K562 (cell line): ENCODE results near the gene ITPRIP. TPM values are rescaled to one million over a fixed set of nuclear protein-coding genes. Genes with fewer than 3 reads are reported as not detected.

Source experiments
- ATF1 ChIP-seq, 2 experiments: fragments of 450-650 bp in 1 of 2; IDR thresholded peaks; 2 replicates each; pipeline ENCODE4 v1.6.1; 2016; ENCODE audit warnings: missing compliant biosample characterization in 1 of 2, missing genetic modification characterization in 1 of 2
- CREM ChIP-seq: IDR thresholded peaks from 2 replicates; pipeline ENCODE4 v1.6.1; 2014; ENCODE audit warnings: antibody characterized with exemption, low read depth
- CTBP1 ChIP-seq: fragments of 450-650 bp; IDR thresholded peaks from 2 replicates; pipeline ENCODE4 v1.6.1; 2016; ENCODE audit warnings: borderline replicate concordance
- MTA1 ChIP-seq: fragments of 450-650 bp; IDR thresholded peaks from 2 replicates; pipeline ENCODE4 v1.6.1; 2017; ENCODE audit warnings: borderline replicate concordance
- polyA plus RNA-seq, 8 experiments: library from polyadenylated mRNA; depleted of rRNA in 4 of 8; stranded (reverse) in 5 of 8; unstranded in 3 of 8; fragments of >200 nt; fragmentation: Nextera tagmentation in 2 of 8; fragmentation: Illumina TruSeq in 1 of 8; extraction: Ambion mirVana in 2 of 8; extraction: Trizol in 1 of 8; gene quantifications; 2 replicates each; pipeline versions ENCODE4 v1.2.1 to v1.2.3, GENCODE V29; 2011 to 2014; ENCODE audit warnings: inconsistent platforms in 1 of 8, missing spikeins in 1 of 8
- total RNA-seq, 7 experiments: library from RNA; depleted of rRNA in 6 of 7; stranded (reverse); fragments of >200 nt in 6 of 7; fragmentation: Illumina TruSeq in 2 of 7; extraction: Trizol in 2 of 7; gene quantifications; 2 replicates each; pipeline versions ENCODE4 v1.2.1 to v1.2.3, GENCODE V29; 2011 to 2021; ENCODE audit warnings: low replicate concordance in 1 of 7
- TF ChIP-seq, protein P1 (sequence below), 2 experiments: fragments of 450-650 bp; IDR thresholded peaks; 2 replicates each; pipeline ENCODE4 v1.6.1; 2016
- TF ChIP-seq, protein P2 (sequence below): sonication (generic); formaldehyde crosslinking; IDR thresholded peaks from 2 replicates; pipeline ENCODE4 v1.8.0; 2023; ENCODE audit warnings: missing genetic modification reagents, mild to moderate bottlenecking, borderline replicate concordance
- TF ChIP-seq, protein P3 (sequence below): fragments of 250-450 bp; sonication (Bioruptor Pico); IDR thresholded peaks from 2 replicates; pipeline ENCODE4 v1.8.0; 2022; ENCODE audit warnings: moderate library complexity, mild to moderate bottlenecking, inconsistent platforms

Gene ITPRIP
- total and polyA plus RNA-seq, 9 of the 15 experiments (the other 6 are each of a cell fraction or from before 2014, with no cell fraction given) = 4.4 to 28.5 (median 10.9) TPM

DNA sequence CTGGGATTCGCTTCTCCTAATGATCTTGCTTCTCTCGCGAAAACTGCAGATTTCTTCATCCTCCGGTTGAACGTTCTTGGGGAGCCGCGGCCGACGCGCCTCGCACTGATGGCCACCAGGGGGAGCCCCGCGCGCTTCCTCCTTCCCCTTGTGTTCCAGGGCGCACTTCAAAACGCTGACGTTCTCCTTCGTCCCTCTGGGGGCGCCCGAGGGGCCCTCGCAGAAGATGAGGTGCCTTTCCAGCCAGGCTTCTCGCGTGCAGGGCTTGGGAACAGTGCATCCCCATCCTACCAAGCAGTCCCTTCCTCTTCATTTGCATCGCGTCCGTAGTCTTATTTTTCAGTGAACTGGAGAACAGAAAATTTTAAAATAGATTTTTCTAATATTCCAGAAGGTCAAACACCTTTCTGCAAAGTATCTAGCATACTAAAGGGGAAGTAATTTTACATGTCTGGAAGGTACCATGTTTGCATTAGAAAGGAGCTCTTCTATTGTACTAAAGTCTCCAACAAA is 46.8 kb downstream of the ITPRIP start (continued):
- TF ChIP-seq, protein P1, sequence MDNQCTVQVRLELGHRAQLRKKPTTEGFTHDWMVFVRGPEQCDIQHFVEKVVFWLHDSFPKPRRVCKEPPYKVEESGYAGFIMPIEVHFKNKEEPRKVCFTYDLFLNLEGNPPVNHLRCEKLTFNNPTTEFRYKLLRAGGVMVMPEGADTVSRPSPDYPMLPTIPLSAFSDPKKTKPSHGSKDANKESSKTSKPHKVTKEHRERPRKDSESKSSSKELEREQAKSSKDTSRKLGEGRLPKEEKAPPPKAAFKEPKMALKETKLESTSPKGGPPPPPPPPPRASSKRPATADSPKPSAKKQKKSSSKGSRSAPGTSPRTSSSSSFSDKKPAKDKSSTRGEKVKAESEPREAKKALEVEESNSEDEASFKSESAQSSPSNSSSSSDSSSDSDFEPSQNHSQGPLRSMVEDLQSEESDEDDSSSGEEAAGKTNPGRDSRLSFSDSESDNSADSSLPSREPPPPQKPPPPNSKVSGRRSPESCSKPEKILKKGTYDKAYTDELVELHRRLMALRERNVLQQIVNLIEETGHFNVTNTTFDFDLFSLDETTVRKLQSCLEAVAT (IDR thresholded peaks at IDR 0.05) = peak in 1 of 2 experiments; percentile 36; a peak in 1 of 4 replicates
- TF ChIP-seq, protein P2, sequence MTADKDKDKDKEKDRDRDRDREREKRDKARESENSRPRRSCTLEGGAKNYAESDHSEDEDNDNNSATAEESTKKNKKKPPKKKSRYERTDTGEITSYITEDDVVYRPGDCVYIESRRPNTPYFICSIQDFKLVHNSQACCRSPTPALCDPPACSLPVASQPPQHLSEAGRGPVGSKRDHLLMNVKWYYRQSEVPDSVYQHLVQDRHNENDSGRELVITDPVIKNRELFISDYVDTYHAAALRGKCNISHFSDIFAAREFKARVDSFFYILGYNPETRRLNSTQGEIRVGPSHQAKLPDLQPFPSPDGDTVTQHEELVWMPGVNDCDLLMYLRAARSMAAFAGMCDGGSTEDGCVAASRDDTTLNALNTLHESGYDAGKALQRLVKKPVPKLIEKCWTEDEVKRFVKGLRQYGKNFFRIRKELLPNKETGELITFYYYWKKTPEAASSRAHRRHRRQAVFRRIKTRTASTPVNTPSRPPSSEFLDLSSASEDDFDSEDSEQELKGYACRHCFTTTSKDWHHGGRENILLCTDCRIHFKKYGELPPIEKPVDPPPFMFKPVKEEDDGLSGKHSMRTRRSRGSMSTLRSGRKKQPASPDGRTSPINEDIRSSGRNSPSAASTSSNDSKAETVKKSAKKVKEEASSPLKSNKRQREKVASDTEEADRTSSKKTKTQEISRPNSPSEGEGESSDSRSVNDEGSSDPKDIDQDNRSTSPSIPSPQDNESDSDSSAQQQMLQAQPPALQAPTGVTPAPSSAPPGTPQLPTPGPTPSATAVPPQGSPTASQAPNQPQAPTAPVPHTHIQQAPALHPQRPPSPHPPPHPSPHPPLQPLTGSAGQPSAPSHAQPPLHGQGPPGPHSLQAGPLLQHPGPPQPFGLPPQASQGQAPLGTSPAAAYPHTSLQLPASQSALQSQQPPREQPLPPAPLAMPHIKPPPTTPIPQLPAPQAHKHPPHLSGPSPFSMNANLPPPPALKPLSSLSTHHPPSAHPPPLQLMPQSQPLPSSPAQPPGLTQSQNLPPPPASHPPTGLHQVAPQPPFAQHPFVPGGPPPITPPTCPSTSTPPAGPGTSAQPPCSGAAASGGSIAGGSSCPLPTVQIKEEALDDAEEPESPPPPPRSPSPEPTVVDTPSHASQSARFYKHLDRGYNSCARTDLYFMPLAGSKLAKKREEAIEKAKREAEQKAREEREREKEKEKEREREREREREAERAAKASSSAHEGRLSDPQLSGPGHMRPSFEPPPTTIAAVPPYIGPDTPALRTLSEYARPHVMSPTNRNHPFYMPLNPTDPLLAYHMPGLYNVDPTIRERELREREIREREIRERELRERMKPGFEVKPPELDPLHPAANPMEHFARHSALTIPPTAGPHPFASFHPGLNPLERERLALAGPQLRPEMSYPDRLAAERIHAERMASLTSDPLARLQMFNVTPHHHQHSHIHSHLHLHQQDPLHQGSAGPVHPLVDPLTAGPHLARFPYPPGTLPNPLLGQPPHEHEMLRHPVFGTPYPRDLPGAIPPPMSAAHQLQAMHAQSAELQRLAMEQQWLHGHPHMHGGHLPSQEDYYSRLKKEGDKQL (CRISPR knock-in tag) = no peak
- TF ChIP-seq ATF1 (CRISPR knock-in tag; IDR thresholded peaks at IDR 0.05) = no peak
- TF ChIP-seq ATF1 (tag; IDR thresholded peaks at IDR 0.05) = peak; percentile 53
- TF ChIP-seq, protein P3, sequence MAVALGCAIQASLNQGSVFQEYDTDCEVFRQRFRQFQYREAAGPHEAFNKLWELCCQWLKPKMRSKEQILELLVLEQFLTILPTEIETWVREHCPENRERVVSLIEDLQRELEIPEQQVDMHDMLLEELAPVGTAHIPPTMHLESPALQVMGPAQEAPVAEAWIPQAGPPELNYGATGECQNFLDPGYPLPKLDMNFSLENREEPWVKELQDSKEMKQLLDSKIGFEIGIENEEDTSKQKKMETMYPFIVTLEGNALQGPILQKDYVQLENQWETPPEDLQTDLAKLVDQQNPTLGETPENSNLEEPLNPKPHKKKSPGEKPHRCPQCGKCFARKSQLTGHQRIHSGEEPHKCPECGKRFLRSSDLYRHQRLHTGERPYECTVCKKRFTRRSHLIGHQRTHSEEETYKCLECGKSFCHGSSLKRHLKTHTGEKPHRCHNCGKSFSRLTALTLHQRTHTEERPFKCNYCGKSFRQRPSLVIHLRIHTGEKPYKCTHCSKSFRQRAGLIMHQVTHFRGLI = no peak
- peak; percentile 86 for TF ChIP-seq CREM
- no peak for TF ChIP-seq MTA1
- TF ChIP-seq CTBP1 = peak; percentile 71
- TF ChIP-seq, all 486 proteins: peak for 23
